IPS-NIHi7 (cell line): ENCODE results near the gene CAPZB.

Source experiments
- DNase-seq: peaks from one replicate; pipeline ENCODE4 v3.0.0; 2012; ENCODE audit warnings: mixed read lengths; ENCODE audit errors: extremely low spot score

CAPZB gene

GRCh38 chr1:19405761-19406487 is 79.4 kb downstream of the CAPZB start:
- DNase-seq = no peak

- DNase-seq = no peak
These were observed 80.1 kb downstream of the CAPZB start for GRCh38 chr1:19405195-19405760.

GRCh38 chr1:19404748-19405147 is 80.6 kb downstream of the CAPZB start:
- DNase-seq = no peak

GRCh38 chr1:19403256-19403655 is 82.1 kb downstream of the CAPZB start:
- DNase-seq = no peak

GRCh38 chr1:19402031-19402813 is 83.1 kb downstream of the CAPZB start:
- no peak for DNase-seq

- no peak for DNase-seq
These were observed 83.8 kb downstream of the CAPZB start for GRCh38 chr1:19401535-19401889.

GRCh38 chr1:19400875-19401534 is 84.3 kb downstream of the CAPZB start:
- peak; percentile 61 for DNase-seq

- DNase-seq = no peak
These were observed 85.1 kb downstream of the CAPZB start for GRCh38 chr1:19400192-19400611.

GRCh38 chr1:19398309-19398760 is 87.0 kb downstream of the CAPZB start:
- DNase-seq = no peak

GRCh38 chr1:19397217-19397945 is 88.0 kb downstream of the CAPZB start:
- no peak for DNase-seq

- no peak for DNase-seq
These were observed 89.1 kb downstream of the CAPZB start for GRCh38 chr1:19396280-19396679.

GRCh38 chr1:19395678-19396192 is 89.6 kb downstream of the CAPZB start:
- DNase-seq = no peak

GRCh38 chr1:19393046-19393445 is 92.3 kb downstream of the CAPZB start:
- DNase-seq = no peak

- no peak for DNase-seq
These were observed 93.1 kb downstream of the CAPZB start for GRCh38 chr1:19392221-19392620.

- DNase-seq = no peak
These were observed 93.8 kb downstream of the CAPZB start for GRCh38 chr1:19391596-19391981.

GRCh38 chr1:19390901-19391595 is 94.3 kb downstream of the CAPZB start:
- DNase-seq = peak; percentile 54

- DNase-seq = no peak
These were observed 95.0 kb downstream of the CAPZB start for GRCh38 chr1:19390166-19390850.

- DNase-seq = no peak
These were observed 96.4 kb downstream of the CAPZB start for GRCh38 chr1:19388980-19389379.

GRCh38 chr1:19387045-19387467 is 98.3 kb downstream of the CAPZB start:
- DNase-seq = no peak
